Hepatocyte (in vitro differentiated cells): ENCODE results near the gene CLSTN1.

ENCODE experiments used
- EZH2 ChIP-seq: fragments of 200-600 bp; sonication (generic); IDR thresholded peaks from 2 replicates; pipeline ENCODE4 v1.6.1; 2016; ENCODE audit warnings: antibody characterized with exemption, mild to moderate bottlenecking, borderline replicate concordance
- TF ChIP-seq, protein P1 (sequence below): fragments of 200-600 bp; sonication (generic); IDR thresholded peaks from 2 replicates; pipeline ENCODE4 v1.5.1; 2016; ENCODE audit warnings: antibody characterized with exemption, mild to moderate bottlenecking; ENCODE audit not compliant: poor library complexity

DNA sequence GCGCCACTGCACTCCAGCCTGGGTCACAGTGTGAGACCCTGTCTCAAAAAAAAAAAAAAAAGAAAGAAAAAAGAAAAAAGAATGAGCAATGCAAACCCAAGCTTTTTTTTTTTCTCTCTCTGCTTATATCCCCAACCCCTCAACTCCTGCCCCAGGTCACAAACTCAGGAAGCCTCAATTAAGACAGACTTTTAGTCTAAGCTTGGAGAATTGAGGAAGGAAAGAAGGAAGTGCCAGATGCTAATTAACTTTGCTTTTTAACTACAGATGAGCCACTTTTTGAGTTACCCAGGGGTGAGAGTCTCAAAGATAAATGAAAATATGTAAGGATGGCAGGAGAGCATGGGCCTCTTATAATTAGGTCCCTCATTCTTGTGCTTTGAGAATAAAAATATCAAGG, 139.0 kb downstream of the CLSTN1 start:
- TF ChIP-seq, protein P1, sequence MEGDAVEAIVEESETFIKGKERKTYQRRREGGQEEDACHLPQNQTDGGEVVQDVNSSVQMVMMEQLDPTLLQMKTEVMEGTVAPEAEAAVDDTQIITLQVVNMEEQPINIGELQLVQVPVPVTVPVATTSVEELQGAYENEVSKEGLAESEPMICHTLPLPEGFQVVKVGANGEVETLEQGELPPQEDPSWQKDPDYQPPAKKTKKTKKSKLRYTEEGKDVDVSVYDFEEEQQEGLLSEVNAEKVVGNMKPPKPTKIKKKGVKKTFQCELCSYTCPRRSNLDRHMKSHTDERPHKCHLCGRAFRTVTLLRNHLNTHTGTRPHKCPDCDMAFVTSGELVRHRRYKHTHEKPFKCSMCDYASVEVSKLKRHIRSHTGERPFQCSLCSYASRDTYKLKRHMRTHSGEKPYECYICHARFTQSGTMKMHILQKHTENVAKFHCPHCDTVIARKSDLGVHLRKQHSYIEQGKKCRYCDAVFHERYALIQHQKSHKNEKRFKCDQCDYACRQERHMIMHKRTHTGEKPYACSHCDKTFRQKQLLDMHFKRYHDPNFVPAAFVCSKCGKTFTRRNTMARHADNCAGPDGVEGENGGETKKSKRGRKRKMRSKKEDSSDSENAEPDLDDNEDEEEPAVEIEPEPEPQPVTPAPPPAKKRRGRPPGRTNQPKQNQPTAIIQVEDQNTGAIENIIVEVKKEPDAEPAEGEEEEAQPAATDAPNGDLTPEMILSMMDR = no peak
- no peak for TF ChIP-seq EZH2
